ENCODE data around the gene TBK1.

The TBK1 gene

DNA sequence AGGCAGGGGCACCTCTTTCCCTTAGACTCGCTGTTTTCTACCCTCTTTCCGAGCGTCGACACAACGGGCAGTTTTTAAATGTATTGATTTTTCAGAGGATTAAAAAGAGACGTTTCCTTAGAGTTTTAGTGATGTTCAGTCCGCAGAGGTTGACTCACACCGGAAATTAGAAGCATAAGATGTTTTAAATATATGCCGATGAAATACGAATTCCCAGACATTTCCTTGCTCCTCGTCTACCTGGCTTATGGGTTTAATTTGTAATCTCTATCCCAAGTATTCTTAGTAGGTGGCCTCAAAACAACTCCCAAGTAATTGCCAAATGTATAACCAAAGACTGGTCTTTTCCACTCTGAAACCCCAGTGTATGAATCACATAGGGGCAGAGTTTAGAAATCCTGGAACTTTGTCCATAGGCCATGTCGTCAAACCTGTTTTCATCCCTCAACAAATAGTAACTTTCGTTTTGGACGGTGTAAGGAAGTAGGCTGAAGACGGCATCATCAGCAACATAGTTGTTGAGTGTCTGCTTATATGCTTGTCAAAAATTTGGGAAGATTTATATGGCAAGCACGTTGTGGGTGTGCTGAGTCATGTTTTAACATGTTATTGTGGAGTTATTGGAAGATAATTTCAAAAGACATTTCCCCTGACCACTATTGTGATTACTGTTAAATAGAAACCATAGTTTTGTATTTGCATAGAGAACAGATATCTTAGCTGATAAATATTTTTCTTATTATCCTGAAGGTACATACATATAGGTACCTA is 824 bp downstream of the TBK1 start:
- DNase-seq, result no peak

DNA sequence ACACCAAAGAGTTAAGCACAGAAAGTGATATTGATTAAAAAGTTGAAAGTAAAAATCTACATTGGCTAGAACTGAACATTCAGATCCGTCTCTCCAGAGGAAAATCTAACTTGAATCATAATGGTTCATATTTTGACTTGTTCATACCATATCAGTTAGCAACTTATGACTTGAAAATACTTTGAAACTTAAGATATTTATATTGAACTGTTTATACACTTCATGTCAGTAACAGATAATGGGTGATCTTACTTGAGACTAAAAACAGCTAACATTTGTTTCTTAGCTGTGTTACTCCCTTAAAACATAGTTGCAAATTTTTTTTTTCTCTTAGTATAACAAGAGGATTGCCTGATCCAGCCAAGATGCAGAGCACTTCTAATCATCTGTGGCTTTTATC is 3.6 kb downstream of the TBK1 start:
- no peak for DNase-seq

DNA sequence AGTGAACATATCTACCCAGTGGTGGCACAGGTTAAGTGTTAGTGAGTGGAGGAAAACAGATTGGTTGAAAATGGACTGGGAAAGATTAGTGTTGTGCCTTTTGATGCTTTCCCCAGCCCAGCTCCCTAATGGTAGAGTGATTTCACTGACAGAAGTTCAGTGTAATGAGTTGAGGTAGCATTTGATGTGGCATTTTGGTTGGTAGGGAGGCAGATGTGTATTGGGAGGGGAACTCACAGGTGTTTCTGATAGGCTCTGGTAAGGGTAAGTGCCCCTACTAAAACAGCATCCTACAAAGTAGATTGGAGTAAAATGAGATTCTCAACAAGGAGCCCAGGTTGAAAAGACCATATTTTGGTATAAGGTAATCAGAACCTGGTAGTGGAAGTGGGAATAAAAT is 4.2 kb downstream of the TBK1 start:
- no peak for DNase-seq

DNA sequence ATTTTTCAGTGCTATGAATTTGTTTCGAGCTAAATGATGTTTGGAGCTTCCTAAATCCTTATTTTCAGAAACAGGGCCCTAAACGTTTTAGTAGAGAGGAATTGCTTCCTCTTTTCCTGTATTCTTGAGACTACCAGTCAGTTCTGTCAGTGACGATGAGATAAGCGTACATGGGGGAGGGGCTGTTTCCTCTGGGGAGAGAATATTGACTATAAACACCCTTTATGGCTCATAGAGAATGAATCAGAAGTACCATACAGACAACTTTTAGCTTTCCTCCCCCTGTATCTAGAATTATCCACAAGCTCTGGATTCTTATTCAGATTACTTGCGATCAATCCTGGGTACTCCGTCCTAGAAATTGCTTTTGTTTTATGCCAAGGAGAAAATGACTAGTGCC is 5.1 kb downstream of the TBK1 start:
- no peak for DNase-seq

DNA sequence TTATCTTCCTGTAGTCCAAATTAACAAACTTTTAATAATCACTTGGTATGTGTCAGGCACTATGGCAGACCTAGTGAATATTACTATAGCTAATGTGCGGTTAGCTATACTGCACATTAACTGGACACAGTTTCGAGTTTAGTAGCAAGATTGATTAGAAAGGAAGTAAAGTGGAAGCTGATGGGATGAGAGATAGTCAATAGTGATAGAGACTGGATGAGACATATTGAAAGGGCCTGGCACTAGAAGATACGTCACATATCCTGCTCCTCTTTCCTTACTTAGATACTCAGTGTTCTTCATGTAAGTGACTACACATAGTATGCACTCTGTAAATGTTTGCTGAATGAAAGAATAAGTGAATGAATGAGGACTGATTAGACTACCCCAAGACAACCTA is 5.5 kb downstream of the TBK1 start:
- DNase-seq, result no peak

DNA sequence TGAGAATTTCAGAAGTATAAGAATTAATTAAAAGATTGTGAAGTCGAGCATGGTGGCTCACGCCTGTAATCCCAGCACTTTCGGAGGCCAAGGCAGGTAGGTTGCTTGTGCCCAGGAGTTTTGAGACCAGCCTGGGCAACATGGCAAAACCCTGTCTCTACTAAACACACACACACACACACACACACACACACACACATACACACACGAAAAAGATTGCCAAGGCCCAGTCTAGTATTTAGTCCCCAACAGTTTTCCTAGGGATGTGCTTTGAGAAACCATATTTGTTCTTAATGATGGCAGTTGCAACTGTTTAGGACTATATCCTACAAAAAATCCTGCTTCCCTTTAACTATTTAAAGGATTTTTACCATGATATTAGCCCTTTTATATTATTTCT is 6.0 kb downstream of the TBK1 start:
- no peak for DNase-seq

DNA sequence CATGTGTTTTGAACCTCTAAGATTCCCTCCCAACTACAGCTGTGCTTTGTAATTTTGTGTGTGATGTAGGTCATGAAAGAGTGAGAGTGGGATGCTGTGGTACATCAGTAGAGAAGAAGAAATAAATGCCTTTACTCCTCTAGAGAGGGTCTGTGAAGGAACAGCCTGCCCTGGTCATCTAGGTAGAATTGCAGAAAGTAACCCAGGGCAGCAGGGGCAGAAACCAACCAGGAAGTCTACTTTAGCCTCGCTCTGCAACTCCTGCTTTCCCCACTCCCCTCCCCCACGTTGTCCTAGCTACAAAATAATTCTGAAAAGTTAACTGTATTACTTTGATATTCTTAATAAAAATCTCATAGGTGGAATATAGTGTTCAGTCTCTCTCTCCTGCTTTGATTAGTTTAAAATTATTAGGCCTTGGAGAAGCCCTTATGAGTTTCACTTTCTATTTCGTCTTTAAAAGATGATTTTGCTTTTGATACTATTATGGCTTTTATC is 7.5 kb downstream of the TBK1 start:
- DNase-seq, result no peak

DNA sequence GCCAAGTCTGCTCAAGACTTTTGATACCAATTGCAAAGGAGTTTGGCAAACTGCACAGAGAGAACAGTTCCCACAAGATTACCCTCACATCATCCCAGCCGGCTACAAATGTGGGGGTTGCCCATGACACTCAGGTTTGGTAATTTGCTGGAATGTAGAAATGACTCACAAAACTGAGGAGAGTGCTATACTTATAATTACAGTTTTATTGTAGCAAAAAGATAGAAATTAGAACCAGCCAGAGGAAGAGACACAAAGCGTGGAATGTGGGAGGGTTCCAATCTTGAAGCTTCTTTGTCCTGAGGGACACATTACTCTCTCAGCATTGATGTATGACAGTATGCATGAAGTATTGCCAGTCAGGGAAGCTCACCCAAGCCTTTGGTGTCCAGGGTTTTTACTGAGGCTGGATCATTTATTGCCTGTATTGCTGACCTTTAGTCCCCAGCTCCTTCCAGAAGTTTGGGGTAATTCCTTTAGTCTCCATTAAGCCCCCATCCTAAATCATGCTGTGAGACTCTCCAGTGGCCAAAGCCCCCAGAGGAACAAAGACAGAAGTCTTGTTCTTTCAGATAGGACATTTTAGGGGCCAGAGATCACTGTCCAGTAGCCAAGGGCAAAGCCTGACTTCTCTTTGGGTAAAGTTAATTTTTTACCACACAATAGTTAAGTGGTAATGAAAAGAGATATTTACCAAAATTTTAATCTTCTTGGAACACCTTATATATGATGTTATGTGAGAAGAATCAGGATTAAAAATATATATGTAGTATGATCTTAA is 9.9 kb downstream of the TBK1 start:
- DNase-seq, result no peak

DNA sequence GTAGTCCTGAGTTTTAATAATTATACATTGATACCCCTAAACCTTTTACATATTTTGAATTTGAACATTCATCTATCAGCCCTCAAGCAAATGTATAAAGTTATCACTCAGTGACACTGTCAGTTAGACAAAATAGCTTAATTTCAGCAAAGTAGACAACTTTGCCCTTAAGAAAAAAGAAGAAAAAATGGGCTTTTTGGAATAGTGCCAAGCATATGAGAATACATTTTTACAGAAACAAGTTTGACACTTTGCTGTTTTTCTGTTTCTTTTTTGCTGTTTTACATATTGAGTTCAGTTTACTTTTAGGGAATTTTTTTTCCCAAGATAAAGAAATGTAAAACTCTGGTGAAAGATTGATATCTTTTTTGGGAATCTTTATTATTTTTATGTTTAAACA is 14.3 kb downstream of the TBK1 start:
- DNase-seq, result no peak

DNA sequence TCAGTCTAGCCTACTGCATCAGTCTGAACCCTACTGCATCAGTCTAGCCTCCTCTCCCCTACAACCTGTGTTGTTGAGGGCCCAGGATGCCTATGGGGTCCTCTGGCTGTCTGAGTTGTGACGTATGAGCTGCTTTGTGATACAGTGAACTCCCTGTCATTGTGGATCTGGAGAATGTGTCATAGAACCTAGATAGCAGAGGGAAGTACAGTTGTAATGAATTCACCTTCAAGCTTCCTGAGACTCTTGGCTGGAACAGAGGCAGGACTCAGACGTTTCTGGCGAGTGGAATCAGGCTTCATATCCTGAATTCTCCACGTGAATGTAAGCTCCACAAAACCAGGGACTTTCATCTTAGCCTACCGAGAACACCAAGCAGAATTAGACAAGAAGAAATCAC is 17.0 kb downstream of the TBK1 start:
- DNase-seq, result no peak

DNA sequence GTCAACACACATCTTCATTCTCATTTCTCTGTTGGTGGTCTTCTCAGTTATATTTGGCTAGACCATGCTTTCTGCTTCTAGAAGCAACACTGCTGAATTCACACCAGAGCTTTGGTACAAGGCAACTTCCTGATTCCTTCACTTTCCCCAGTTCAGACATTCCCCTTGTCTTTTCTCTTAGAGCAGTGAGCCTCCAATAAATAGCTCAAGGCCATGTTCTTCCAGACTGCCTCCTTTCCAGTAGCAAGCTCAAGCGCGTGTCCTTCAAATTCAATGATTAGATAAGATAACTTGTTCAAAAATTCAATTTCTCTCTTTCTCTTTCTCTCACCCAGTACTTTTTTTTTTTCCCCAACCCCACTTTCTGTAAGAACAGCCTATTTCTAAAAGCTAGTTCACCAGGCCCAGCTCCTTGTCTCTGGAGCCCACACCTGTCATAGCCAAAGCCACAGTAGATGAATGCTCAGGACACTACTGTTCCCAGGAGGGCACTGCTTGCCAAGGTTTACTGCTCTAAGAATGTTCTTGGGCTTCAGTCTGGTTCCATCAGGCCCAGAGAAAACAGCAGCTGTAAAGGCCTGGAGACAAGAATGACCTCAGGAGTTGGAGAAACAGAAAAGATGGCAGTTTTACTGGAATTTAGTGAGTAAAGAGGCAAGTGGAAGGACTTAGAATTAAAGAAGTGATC is 17.7 kb downstream of the TBK1 start:
- DNase-seq, result no peak

DNA sequence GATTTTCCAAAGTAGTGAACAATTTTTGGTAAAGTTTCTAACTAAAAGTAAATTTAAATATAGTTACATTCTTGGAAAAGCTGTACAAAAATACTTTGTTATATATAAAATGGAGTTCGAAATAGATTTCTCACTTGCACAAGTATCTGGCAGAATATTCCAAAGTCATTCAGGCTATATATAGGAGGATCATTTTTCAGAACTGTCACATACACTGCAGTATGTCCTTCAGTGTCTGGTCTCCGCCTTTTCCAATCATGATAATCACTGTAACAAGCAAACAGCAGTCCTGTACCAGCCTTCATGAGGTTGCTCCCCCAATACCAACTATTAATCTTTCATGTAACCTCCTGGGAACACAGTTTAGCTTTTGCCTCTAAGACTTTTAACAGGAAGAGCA is 18.6 kb downstream of the TBK1 start:
- no peak for DNase-seq

DNA sequence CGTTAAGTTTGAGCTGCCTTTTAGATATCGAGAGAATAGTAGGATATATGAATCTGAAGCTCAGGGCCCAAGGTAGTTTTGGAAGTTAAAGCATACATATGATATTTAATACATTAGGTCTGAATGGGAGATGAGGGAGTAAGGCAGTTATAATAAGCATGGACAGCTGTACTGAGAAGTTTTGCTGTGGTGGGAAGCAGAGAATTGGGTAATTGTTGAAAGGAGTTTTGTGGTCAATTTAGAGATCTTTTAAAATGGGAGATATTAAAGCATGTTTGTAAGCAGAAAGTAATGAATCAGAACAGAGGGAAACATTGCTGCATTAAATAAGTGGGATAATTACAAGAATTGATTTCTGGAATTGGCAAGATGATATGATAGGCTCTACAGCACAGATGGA is 21.3 kb downstream of the TBK1 start:
- no peak for DNase-seq

DNA sequence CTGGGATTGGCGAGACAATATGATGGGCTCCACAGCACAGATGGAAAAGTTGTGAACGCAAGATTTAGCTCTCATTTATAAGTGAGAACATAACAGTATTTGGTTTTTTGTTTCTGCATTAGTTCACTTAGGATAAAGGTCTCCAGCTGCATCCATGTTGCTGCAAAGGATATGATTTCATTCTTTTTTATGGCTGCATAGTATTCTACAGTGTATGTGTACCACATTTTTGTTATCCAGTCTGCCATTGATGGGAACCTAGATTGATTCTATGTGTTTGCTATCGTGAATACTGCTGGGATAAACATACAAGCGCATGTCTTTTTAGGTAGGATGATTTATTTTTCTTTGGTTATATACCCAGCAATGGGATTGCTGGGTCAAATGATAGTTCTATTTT is 23.6 kb downstream of the TBK1 start:
- DNase-seq, result no peak

DNA sequence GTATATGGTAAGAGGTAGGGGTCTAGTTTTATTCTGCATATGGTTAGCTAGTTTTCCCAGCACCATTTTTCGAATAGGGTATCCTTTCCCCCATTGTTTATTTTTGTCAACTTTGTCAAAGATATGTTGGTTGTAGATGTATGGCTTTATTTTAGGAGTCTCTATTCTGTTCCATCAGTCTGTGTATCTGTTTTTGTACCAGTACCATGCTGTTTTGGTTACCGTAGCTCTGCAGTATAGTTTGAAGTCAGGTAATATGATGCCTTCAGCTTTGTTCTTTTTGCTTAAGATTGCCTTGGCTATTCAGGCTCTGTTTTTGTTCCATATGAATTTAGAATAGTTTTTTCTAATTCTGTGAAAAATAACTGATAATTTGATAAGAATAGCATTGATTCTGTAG is 24.9 kb downstream of the TBK1 start:
- no peak for DNase-seq

DNA sequence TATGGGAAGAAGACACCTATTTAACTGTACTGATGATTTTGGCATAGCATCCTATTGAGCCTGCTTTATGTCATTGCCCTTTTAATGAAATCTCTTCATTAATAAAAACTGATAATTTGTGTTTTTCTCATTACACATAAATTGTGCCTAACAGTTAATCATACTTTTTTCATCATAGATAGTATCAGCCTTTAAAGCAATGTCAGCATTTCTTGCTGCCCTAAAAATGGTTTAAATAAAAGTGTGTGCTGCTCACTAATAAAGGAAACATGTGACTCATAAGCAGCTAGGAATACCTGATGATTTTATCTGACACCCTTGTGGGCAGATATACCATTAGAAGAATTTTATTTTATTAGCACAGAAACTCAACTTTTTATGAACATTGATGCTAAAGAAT is 26.7 kb downstream of the TBK1 start:
- no peak for DNase-seq

DNA sequence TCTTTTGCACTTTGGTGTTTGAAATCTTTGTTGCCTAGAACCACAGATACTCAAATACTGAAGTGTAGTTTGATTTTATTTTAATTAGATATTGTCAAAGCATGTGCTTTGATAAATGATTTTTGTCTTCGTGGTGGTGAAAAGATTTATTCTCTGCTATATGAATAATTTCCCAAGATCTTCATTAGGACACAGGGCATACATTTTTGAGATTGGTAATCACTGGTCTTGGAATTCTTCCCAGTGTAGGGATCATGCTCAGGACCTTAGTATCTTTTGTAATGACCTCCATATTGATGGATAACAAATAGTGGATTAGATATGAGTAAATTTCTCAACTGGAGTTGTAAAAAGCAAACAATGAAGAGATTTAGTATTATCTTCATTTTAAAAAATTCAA is 28.2 kb downstream of the TBK1 start:
- no peak for DNase-seq

DNA sequence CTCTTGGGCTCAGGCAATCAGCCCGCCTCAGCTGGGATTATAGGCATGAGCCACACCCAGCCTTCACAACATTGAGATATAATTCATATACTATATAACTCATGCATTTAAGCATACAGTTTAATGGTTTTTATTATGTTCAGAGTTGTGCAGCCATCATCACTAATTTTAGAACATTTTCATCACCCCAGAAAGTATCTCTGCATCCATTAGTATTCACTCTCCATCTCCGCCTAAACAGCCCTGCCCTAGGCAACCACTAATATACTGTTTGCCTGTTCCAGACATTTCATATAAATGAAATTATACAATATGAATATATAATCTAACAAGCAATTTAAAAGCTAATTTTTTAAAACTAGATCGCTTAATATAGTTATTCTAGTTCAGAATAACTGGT is 34.7 kb downstream of the TBK1 start:
- DNase-seq, result no peak

DNA sequence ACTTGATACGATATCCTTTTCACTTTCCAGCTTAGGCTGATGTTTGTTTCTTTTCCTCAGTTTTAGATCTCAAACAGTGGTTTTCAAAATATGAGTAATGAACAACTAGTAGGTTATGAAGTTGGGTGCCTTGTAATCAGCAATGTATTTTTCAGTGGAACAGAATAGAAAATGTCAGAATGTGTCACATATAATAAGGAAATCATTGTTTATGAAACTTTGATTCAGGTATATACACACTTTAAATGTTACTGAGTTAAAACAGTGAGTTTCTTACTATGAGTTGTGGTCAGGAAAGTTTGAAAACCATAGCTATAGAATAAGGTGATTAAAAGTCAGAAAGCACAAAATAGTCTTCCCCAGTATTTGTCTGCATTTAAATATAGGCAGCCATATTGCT is 39.8 kb downstream of the TBK1 start:
- DNase-seq, result no peak

DNA sequence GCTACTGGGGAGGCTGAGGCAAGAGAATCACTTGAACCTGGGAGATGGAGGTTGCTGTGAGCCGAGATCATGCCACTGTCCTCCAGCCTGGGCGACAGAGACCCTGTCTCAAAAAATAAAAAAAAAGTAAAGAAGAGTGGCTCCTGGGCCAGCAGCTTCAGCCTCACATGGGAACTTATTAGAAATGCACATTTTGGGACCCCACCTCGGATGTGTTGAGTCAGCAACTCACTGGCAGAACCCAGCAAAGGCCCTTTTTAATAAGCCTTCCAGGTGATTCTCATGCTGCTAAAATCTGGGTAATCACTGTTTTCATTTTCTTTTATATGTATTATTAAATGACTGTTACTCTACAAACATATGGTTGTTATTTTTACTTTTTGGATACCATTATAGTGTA is 41.6 kb downstream of the TBK1 start:
- DNase-seq, result no peak

DNA sequence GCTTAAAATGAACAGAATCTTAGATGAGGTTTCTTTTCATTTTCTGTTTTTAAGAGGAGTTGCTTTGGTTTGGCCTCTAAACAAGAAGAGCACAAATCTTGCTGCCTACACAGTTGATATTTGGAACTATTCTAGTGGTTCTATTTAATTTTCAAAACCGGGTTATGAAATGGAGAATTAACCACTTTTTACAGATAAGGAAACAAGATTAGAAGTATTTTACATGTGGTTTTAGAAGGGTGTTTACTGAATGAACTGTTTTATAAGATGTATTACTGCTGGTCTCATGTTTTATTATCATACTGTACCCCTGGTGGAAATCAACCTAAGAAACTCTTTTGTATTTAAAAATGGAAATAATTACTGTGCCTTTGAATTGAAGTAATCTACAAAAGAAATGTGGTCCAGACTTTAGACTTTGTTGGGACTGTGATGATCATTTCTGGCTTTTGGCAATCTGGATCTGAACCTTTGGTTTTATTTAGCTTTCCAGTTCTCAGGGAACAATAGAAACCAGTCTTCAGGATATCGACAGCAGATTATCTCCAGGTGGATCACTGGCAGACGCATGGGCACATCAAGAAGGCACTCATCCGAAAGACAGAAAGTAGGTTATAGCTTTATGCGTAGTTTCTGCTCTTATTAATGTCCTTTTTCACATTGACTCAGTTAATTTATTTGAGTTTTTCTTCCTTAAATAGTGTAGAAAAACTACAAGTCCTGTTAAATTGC is 43.2 kb downstream of the TBK1 start:
- no peak for DNase-seq

DNA sequence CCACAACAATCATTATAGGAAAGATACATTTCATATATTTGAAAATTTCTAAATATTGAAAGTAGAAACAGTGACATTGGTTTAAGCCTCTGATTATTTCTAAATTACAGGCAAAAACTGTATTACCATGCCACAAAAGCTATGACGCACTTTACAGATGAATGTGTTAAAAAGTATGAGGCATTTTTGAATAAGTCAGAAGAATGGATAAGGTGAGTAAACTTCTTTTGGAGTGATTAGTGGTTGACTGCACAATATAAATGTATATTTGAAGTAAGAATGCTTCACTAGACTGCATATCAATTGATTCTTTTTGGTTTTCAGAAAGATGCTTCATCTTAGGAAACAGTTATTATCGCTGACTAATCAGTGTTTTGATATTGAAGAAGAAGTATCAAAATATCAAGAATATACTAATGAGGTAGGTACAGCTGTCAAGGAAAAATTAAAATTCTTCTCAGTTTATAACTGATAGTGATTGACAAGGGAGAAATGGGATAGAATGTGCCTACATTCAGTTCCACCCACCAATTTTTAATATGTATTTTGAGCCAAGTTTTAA is 45.0 kb downstream of the TBK1 start:
- no peak for DNase-seq

DNA sequence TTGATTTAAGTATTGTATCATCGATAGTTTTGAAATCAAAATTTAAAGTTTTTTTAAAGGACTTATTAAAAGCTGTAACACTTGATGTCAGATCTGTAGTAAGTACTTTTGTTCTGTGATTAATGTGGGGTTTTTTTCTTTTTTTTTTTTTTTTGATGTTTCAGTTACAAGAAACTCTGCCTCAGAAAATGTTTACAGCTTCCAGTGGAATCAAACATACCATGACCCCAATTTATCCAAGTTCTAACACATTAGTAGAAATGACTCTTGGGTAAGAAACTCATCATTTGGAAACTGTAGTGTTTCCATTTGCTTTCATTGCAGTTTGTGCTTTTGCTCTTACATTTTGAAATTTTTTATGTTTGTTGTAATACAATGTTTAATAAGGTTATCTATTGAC is 45.6 kb downstream of the TBK1 start:
- no peak for DNase-seq

All from NCI-H1417 treated with DMSO at 0.1 percent for 48 hours (cell line).